Activated T-helper 17 cell treated with anti-CD3 and anti-CD28 coated beads, Interleukin-2, amount 50 U/mL, for 72 hours (primary cell): Measurements from ENCODE around the gene JAK1. TPM values are rescaled to one million over a fixed set of nuclear protein-coding genes. Genes with fewer than 3 reads are reported as not detected.
"Not testable (repeated sequence)": the region's sequence is repeated elsewhere in the genome, so short reads cannot be mapped to it uniquely, and the experiment has no call there.

Source experiments
- ATAC-seq: fragments of 150-1000 bp; cut with Tn5 transposase; replicated peaks from 2 replicates; pipeline ENCODE4 v1.10.0; 2021; ENCODE audit warnings: mild to moderate bottlenecking, moderate library complexity
- H3K27ac Mint-ChIP-seq: one replicate; pipeline ENCODE4 v1.8.0; 2022; ENCODE audit warnings: mixed read lengths
- H3K27me3 Mint-ChIP-seq: one replicate; pipeline ENCODE4 v1.8.0; 2022; ENCODE audit warnings: mixed read lengths
- H3K36me3 Mint-ChIP-seq: one replicate; pipeline ENCODE4 v1.8.0; 2022; ENCODE audit warnings: low read depth, mild to moderate bottlenecking, mixed read lengths
- H3K4me1 Mint-ChIP-seq: one replicate; pipeline ENCODE4 v1.8.0; 2022; ENCODE audit warnings: mixed read lengths
- H3K4me3 Mint-ChIP-seq: one replicate; pipeline ENCODE4 v1.8.0; 2022; ENCODE audit warnings: mild to moderate bottlenecking, mixed read lengths
- H3K9me3 Mint-ChIP-seq: one replicate; pipeline ENCODE4 v1.8.0; 2022; ENCODE audit warnings: mixed read lengths
- total RNA-seq, 2 donors: library from RNA; stranded (reverse); gene quantifications; one replicate each; pipeline ENCODE4 v1.2.3, GENCODE V29; 2022

The JAK1 gene
- total RNA-seq, 2 donors from 2014 or later = 123 to 142 TPM

DNA sequence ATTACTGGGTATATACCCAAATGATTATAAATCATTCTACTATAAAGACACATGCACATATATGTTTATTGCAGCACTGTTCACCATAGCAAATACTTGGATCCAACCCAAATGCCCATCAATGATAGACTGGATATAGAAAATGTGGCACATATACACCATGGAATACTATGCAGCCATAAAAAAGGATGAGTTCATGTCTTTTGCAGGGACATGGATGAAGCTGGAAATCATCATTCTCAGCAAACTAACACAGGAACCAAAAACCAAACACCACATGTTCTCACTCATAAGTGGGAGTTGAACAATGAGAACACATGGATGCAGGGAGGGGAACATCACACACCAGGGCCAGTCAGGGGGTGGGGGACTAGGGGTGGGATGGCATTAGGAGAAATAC lies 35.7 kb downstream of the JAK1 start:
- not testable (repeated sequence) for H3K4me3 Mint-ChIP-seq, H3K27ac Mint-ChIP-seq, H3K27me3 Mint-ChIP-seq, H3K9me3 Mint-ChIP-seq, ATAC-seq
- peaks cover 71% of the 10 kb centered on the region for H3K4me1 Mint-ChIP-seq
- H3K36me3 Mint-ChIP-seq = peaks cover 12% of the 10 kb centered on the region

GRCh38 chr1:64929221-64929620 lies 37.1 kb downstream of the JAK1 start:
- no peak for ATAC-seq
- Mint-ChIP-seq H3K27me3 (no peaks in the 10 kb centered on the region), H3K27ac (no peak overlapping the region), H3K4me3 (no peak overlapping the region), H3K36me3 (peaks cover 12% of the 10 kb centered on the region), H3K4me1 (peaks cover 59% of the 10 kb centered on the region), H3K9me3 (peaks cover 4% of the 10 kb centered on the region)

GRCh38 chr1:64928325-64928724 lies 38.0 kb downstream of the JAK1 start:
- no peak for ATAC-seq
- Mint-ChIP-seq H3K9me3 (peaks cover 4% of the 10 kb centered on the region), H3K4me1 (peaks cover 55% of the 10 kb centered on the region), H3K36me3 (peaks cover 16% of the 10 kb centered on the region), H3K27me3 (no peaks in the 10 kb centered on the region), H3K27ac (no peak overlapping the region), H3K4me3 (no peak overlapping the region)

GRCh38 chr1:64925594-64925993 lies 40.8 kb downstream of the JAK1 start:
- Mint-ChIP-seq H3K4me1 (peaks cover 79% of the 10 kb centered on the region), H3K27me3 (no peaks in the 10 kb centered on the region), H3K4me3 (no peak overlapping the region), H3K27ac (peak overlapping the region; percentile 14), H3K36me3 (peaks cover 27% of the 10 kb centered on the region), H3K9me3 (no peaks in the 10 kb centered on the region)
- ATAC-seq = no peak

DNA sequence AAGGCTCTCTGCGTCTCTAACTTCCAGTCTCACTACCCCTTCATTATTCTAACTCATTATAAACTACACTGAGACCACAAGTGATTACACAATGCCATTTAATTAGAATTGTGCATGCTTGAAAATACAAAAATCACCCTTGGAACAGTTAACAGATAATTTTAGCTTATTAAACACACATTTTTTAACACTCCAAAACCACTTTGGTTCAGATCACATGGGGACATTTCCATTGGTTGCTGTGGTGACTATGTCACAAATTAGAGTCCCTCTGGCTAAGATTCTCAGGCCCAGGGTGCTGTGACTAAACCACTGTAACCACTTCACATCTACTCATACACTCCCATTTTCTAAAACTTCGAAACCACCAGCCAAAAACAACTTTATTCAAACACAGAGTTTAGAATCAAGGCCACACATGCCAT lies 43.0 kb downstream of the JAK1 start:
- peaks cover 27% of the 10 kb centered on the region for H3K36me3 Mint-ChIP-seq
- peak overlapping the region; percentile 85 for H3K27ac Mint-ChIP-seq
- H3K9me3 Mint-ChIP-seq = no peaks in the 10 kb centered on the region
- ATAC-seq = peak; percentile 79
- peak overlapping the region; percentile 66 for H3K4me3 Mint-ChIP-seq
- H3K27me3 Mint-ChIP-seq = no peaks in the 10 kb centered on the region
- H3K4me1 Mint-ChIP-seq = peaks cover 71% of the 10 kb centered on the region

- peak; percentile 65 for ATAC-seq
- Mint-ChIP-seq H3K27ac (peak overlapping the region; percentile 85), H3K36me3 (peaks cover 25% of the 10 kb centered on the region), H3K4me1 (peaks cover 73% of the 10 kb centered on the region), H3K9me3 (no peaks in the 10 kb centered on the region), H3K27me3 (no peaks in the 10 kb centered on the region), H3K4me3 (peak overlapping the region; percentile 66)
These were observed 44.0 kb downstream of the JAK1 start for GRCh38 chr1:64922336-64922735.

GRCh38 chr1:64921771-64922170 lies 44.6 kb downstream of the JAK1 start:
- Mint-ChIP-seq H3K27ac (peak overlapping the region; percentile 85), H3K36me3 (peaks cover 21% of the 10 kb centered on the region), H3K9me3 (no peaks in the 10 kb centered on the region), H3K27me3 (no peaks in the 10 kb centered on the region), H3K4me3 (peak overlapping the region; percentile 66), H3K4me1 (peaks cover 73% of the 10 kb centered on the region)
- no peak for ATAC-seq

DNA sequence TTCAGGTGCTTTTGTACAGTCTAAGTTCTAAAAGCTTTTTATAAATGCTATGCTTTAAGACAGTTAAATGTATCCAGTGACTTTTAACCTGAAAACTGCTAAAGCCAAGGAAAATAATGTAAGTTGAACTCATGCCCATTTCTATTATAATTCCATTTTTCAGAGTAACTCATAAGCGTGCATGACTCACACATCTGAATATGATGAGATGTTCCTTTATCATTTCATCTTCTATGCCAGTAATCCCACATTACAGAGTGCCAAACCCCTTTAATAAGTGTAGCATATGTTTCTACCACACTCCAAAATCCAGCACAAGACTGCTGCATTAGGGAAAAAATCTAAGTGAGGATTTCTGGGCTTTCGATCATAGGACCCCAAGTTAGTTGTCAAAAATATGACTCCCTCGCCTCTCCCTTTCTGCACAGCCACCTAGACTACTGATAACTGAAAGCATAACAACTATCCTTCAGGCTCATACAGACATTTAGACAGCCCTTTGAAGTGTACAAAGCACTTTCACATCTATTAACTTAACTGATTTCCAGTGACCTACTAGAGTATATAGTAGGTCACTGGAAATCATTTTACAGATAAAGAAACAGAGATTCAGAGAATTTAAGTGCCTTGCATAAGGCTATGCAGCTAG lies 45.3 kb downstream of the JAK1 start:
- Mint-ChIP-seq H3K4me3 (peak overlapping the region; percentile 66), H3K27ac (peak overlapping the region; percentile 85), H3K27me3 (no peaks in the 10 kb centered on the region), H3K9me3 (no peaks in the 10 kb centered on the region), H3K36me3 (peaks cover 22% of the 10 kb centered on the region), H3K4me1 (peaks cover 66% of the 10 kb centered on the region)
- ATAC-seq = peak; percentile 15

- peaks cover 66% of the 10 kb centered on the region for H3K4me1 Mint-ChIP-seq
- ATAC-seq, H3K4me3 Mint-ChIP-seq, H3K27ac Mint-ChIP-seq, H3K27me3 Mint-ChIP-seq, H3K9me3 Mint-ChIP-seq: not testable (repeated sequence)
- peaks cover 22% of the 10 kb centered on the region for H3K36me3 Mint-ChIP-seq
These were observed 47.2 kb downstream of the JAK1 start for GRCh38 chr1:64919120-64919519.

DNA sequence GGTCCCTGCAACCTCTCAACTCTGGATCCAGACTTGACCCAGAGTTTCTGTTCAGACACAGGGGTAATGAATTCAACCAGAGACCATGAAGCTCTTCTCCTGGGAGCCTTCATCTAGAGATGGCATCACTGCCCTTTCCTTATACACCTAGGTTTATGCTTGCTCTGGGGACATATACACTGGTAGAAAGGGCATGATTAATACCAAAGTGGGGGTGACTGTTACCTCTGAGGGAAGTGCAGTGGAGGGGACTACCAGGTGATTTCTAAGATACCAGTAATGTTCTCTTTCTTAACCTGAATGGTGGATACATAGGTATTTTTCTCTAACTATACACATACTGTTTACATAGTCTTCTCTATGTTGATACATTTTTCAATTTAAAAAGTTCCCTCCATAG lies 48.4 kb downstream of the JAK1 start:
- Mint-ChIP-seq H3K27ac (peak overlapping the region; percentile 83), H3K9me3 (no peaks in the 10 kb centered on the region), H3K4me1 (peaks cover 69% of the 10 kb centered on the region), H3K4me3 (peak overlapping the region; percentile 38), H3K36me3 (peaks cover 16% of the 10 kb centered on the region), H3K27me3 (no peaks in the 10 kb centered on the region)
- peak; percentile 28 for ATAC-seq

DNA sequence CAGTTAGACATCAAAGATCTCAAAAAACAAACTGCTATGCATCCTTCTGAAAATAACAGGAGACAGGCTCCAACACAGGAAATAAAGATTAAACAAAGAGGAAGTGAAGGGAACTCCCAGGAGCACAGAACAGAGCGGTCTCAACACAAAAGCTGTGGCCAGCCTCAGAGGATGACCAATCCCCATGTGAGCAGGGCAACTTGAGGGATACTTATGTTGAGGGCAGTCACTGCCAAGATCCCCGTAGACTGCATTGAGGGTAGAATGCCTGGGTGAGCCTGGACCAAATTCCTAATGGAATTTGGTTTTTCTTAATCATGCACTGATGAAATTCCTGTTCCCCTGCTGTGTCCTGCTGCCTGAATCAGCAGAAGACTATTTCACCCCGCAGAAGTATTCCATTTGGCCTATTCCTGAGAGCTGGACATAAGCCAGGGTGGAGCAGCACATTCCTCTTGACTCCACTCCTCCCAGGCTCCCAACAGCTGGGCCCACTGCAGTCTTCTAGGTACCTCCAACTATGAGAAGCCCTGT lies 49.0 kb downstream of the JAK1 start:
- Mint-ChIP-seq H3K9me3 (no peaks in the 10 kb centered on the region), H3K27me3 (no peaks in the 10 kb centered on the region), H3K27ac (peak overlapping the region; percentile 83), H3K4me3 (peak overlapping the region; percentile 38), H3K36me3 (peaks cover 13% of the 10 kb centered on the region), H3K4me1 (peaks cover 66% of the 10 kb centered on the region)
- no peak for ATAC-seq

- ATAC-seq = no peak
- H3K4me1 Mint-ChIP-seq = peaks cover 61% of the 10 kb centered on the region
- H3K9me3 Mint-ChIP-seq = no peaks in the 10 kb centered on the region
- peaks cover 6% of the 10 kb centered on the region for H3K36me3 Mint-ChIP-seq
- peak overlapping the region; percentile 31 for H3K27ac Mint-ChIP-seq
- H3K4me3 Mint-ChIP-seq = no peak overlapping the region
- H3K27me3 Mint-ChIP-seq = no peaks in the 10 kb centered on the region
These were observed 50.7 kb downstream of the JAK1 start for GRCh38 chr1:64915381-64916274.

DNA sequence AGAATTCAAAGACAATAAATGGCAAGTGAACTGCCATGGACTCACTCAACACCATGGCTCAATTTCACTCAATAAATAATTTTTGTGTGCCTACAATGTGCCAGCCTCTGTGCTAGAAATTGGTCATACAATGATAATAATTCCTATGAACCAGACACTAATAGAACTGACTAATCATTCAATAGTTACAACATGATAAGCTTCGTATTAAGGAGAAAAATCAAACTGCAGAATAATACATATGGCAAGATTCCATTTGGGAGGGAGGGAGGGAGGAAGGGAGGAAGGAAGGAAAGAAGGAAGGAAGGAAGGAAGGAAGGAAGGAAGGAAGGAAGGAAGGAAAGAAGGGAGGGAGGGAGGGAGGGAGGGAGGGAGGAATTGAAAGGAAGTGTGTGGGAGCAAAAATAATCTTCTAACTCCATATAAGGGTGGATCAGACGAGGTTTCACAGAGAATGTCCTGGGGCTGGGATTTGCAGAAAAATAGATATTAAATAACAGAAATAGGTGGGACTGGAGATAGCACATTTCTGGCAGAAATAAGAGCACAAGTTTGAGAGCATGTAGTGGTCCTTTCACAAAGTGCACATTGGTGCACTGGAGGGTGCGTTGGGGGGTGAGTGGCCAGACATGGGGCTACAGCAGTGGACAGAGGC lies 52.9 kb downstream of the JAK1 start:
- H3K4me3 Mint-ChIP-seq = peak overlapping the region; percentile 37
- no peak for ATAC-seq
- peaks cover 58% of the 10 kb centered on the region for H3K4me1 Mint-ChIP-seq

GRCh38 chr1:64912191-64912590 lies 54.2 kb downstream of the JAK1 start:
- Mint-ChIP-seq H3K27ac (peak overlapping the region; percentile 43), H3K36me3 (peaks cover 6% of the 10 kb centered on the region), H3K4me1 (peaks cover 53% of the 10 kb centered on the region), H3K9me3 (no peaks in the 10 kb centered on the region), H3K4me3 (peak overlapping the region; percentile 37), H3K27me3 (no peaks in the 10 kb centered on the region)
- peak; percentile 94 for ATAC-seq

More for the DNA sequence above, 52.9 kb downstream of the JAK1 start:
- Mint-ChIP-seq H3K9me3 (no peaks in the 10 kb centered on the region), H3K27ac (peak overlapping the region; percentile 7), H3K36me3 (peaks cover 6% of the 10 kb centered on the region), H3K27me3 (no peaks in the 10 kb centered on the region)
